Kidney epithelial cell (primary cell): ENCODE measurements around the gene PXMP4. TPM values are rescaled to one million over a fixed set of nuclear protein-coding genes. Genes with fewer than 3 reads are reported as not detected.

Experiments
- DNase-seq: peaks from one replicate; pipeline ENCODE4 v3.0.0-alpha.2; 2010; ENCODE audit warnings: low read depth
- H3K27me3 ChIP-seq: 2 replicates; pipeline ENCODE4 v1.6.0; 2011; ENCODE audit warnings: low read length; ENCODE audit not compliant: control insufficient read depth, insufficient read depth
- H3K36me3 ChIP-seq: 2 replicates; pipeline ENCODE4 v1.5.1; 2011; ENCODE audit warnings: low read length; ENCODE audit not compliant: control insufficient read depth, insufficient read depth
- H3K4me3 ChIP-seq: 2 replicates; pipeline ENCODE4 v1.5.1; 2011; ENCODE audit warnings: low read depth, mild to moderate bottlenecking, control low read depth, low read length
- CTCF ChIP-seq: IDR thresholded peaks from 2 replicates; pipeline ENCODE4 v1.5.1; 2011; ENCODE audit warnings: mild to moderate bottlenecking, moderate library complexity, low read length, control low read depth, inconsistent platforms; ENCODE audit not compliant: insufficient read depth, poor library complexity, severe bottlenecking
- total RNA-seq: library from RNA; depleted of rRNA; stranded (reverse); fragments of >200 nt; gene quantifications from 2 replicates; pipeline ENCODE4 v1.2.3, GENCODE V29; 2015

Gene PXMP4
- total RNA-seq, 1 donor from 2014 or later: 8.1 TPM

- no peaks in the 10 kb centered on the region for H3K27me3 ChIP-seq
- DNase-seq: no peak
- no peak for TF ChIP-seq CTCF
- no peak overlapping the region for H3K4me3 ChIP-seq
- no peaks in the 10 kb centered on the region for H3K36me3 ChIP-seq
Measured at GRCh38 chr20:33675136-33675959, 44.8 kb downstream of the PXMP4 start.

- DNase-seq: no peak
- Histone ChIP-seq H3K27me3 (no peaks in the 10 kb centered on the region), H3K36me3 (no peaks in the 10 kb centered on the region), H3K4me3 (peak within 1 kb of the TSS; percentile 48)
- TF ChIP-seq CTCF: no peak
Measured at GRCh38 chr20:33674294-33675135, 45.6 kb downstream of the PXMP4 start, which contains the start of gene NECAB3. Gene NECAB3, minus strand, starts transcription at chr20:33674428. Its CDS starts 76 bp downstream, at chr20:33674352.

DNA sequence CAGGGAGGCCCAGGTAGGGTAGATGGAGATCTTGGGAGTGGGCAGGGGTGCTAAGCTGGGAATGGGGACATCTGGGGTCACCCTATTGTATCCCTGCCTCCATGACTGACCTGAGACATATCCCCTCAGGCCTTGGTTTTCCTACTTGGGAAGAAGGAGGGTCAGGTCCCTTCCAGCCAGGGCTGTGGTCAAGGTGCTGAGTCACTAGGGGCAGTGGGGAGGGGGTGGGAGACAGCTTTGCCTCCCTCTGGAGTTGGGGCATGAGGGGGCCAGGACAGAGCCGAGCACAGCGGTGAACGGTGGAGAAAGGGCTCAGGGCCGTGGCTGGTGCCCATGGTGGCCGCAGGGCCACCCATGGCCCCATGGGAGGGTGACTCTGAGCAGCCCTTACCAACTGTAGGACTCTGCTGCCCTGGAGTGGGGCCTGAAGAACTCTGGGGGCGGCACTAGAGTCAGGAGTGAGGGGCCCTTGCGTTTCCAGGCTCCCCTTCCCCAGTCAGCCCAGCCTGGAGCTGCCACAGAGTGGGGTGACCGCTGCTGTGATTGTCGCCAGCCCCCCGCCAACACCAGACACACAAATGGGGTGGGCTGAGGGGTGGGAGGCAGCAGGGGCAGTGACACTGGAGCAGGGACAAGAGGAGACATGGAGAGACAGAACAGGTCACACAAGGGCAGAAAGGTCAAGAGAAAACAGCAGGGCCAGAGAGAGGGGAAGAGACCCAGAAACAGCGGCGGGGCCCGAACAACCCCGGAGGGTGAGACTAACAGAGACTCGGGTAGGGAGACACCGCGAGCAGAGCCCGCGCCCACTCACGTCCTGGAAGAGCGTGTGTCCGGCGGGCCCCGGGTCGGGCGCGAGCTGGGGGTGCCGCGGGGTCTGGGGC, 46.5 kb downstream of the PXMP4 start:
- no peak for DNase-seq
- no peak for TF ChIP-seq CTCF
- Histone ChIP-seq H3K4me3 (peak overlapping the region; percentile 48), H3K27me3 (no peaks in the 10 kb centered on the region), H3K36me3 (no peaks in the 10 kb centered on the region)

DNA sequence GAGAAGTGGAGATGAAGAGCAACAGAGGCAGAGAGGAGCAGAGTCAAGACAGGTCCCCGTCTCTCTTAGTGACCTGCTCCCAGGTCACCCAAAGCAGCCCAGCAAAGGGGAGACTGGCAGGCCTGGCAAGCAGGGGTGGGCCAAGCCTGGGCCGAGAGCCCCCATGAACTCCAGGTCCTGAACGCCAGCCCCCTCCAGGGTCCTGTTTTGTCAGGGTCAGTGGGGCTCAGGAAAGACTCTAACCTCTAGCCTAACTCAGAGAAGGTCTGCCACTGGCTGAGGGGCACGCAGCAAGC, 47.0 kb downstream of the PXMP4 start:
- Histone ChIP-seq H3K4me3 (peak overlapping the region; percentile 48), H3K27me3 (no peaks in the 10 kb centered on the region), H3K36me3 (no peaks in the 10 kb centered on the region)
- TF ChIP-seq CTCF: no peak
- no peak for DNase-seq

GRCh38 chr20:33672426-33673113, 47.5 kb downstream of the PXMP4 start:
- TF ChIP-seq CTCF: no peak
- no peaks in the 10 kb centered on the region for H3K36me3 ChIP-seq
- no peak overlapping the region for H3K4me3 ChIP-seq
- no peak for DNase-seq
- no peaks in the 10 kb centered on the region for H3K27me3 ChIP-seq
